Neural cell (in vitro differentiated cells): ENCODE measurements around the gene ST3GAL4. TPM values are rescaled to one million over a fixed set of nuclear protein-coding genes. Genes with fewer than 3 reads are reported as not detected.

Source experiments
- H2AFZ ChIP-seq: fragments of 200-600, 300-800 bp; sonication (generic), shearing (Covaris generic); 2 replicates; pipeline ENCODE4 v1.6.0; 2014; ENCODE audit warnings: low read depth, mild to moderate bottlenecking, antibody characterized with exemption, low read length, moderate library complexity
- H3F3A ChIP-seq: fragments of 200-600 bp; shearing (Covaris generic); 2 replicates; pipeline ENCODE4 v1.6.1; 2016; ENCODE audit warnings: mild to moderate bottlenecking, moderate library complexity, mixed read lengths, antibody characterized with exemption, low read length; ENCODE audit not compliant: insufficient read depth, poor library complexity, severe bottlenecking
- H3K27ac ChIP-seq: fragments of 200-600, 300-800 bp; sonication (generic), shearing (Covaris generic); 2 replicates; pipeline ENCODE4 v1.5.1; 2014; ENCODE audit warnings: mild to moderate bottlenecking, low read length, moderate library complexity
- H3K27me3 ChIP-seq: fragments of 300-800, 200-600 bp; sonication (generic), shearing (Covaris generic); 2 replicates; pipeline ENCODE4 v1.6.0; 2014; ENCODE audit warnings: mild to moderate bottlenecking, low read depth, low read length, moderate library complexity; ENCODE audit not compliant: insufficient read depth
- H3K36me3 ChIP-seq: fragments of 300-800, 200-600 bp; sonication (generic), shearing (Covaris generic); 2 replicates; pipeline ENCODE4 v1.5.1; 2014; ENCODE audit warnings: mild to moderate bottlenecking, antibody characterized with exemption, low read length, moderate library complexity; ENCODE audit not compliant: insufficient read depth
- H3K4me2 ChIP-seq: fragments of 300-800, 200-600 bp; sonication (generic), shearing (Covaris generic); 2 replicates; pipeline ENCODE4 v1.6.0; 2014; ENCODE audit warnings: mild to moderate bottlenecking, low read length
- H3K4me3 ChIP-seq: fragments of 300-800, 200-600 bp; sonication (generic), shearing (Covaris generic); 2 replicates; pipeline ENCODE4 v1.5.1; 2014; ENCODE audit warnings: mild to moderate bottlenecking, low read length, moderate library complexity
- H3K79me2 ChIP-seq: fragments of 200-600 bp; shearing (Covaris generic); replicated peaks from 2 replicates; pipeline ENCODE4 v1.6.0; 2014; ENCODE audit warnings: mild to moderate bottlenecking, low read length, moderate library complexity; ENCODE audit not compliant: insufficient read depth
- H3K9ac ChIP-seq: fragments of 300-800, 200-600 bp; sonication (generic), shearing (Covaris generic); 2 replicates; pipeline ENCODE4 v1.6.1; 2016; ENCODE audit warnings: mild to moderate bottlenecking, low read length, mixed read lengths
- H3K9me2 ChIP-seq: fragments of 200-600 bp; shearing (Covaris generic); 2 replicates; pipeline ENCODE4 v1.6.1; 2016; ENCODE audit warnings: mild to moderate bottlenecking, low read length, mixed read lengths; ENCODE audit not compliant: insufficient read depth
- H3K9me3 ChIP-seq: fragments of 200-600, 300-800 bp; sonication (generic), shearing (Covaris generic); 2 replicates; pipeline ENCODE4 v1.6.1; 2016; ENCODE audit warnings: mild to moderate bottlenecking, mixed run types, low read length, moderate library complexity, mixed read lengths
- H4K20me1 ChIP-seq: fragments of 200-600 bp; shearing (Covaris generic); 2 replicates; pipeline ENCODE4 v1.6.1; 2016; ENCODE audit warnings: mild to moderate bottlenecking, mixed run types; ENCODE audit not compliant: insufficient read depth
- EP300 ChIP-seq: fragments of 450-650 bp; conservative IDR thresholded peaks from 2 replicates; pipeline ENCODE4 v1.6.1; 2014; ENCODE audit warnings: antibody characterized with exemption, mild to moderate bottlenecking, moderate library complexity; ENCODE audit not compliant: poor library complexity, severe bottlenecking
- EZH2 ChIP-seq: fragments of 200-600, 300-800 bp; shearing (Covaris generic), sonication (generic); IDR thresholded peaks from 2 replicates; pipeline ENCODE4 v1.6.1; 2014; ENCODE audit warnings: antibody characterized with exemption, low read length, borderline replicate concordance, mild to moderate bottlenecking; ENCODE audit not compliant: insufficient read depth, poor library complexity, severe bottlenecking
- MXI1 ChIP-seq: fragments of 450-650 bp; conservative IDR thresholded peaks from 2 replicates; pipeline ENCODE4 v1.6.1; 2014; ENCODE audit warnings: antibody characterized with exemption, mild to moderate bottlenecking; ENCODE audit not compliant: poor library complexity, severe bottlenecking
- POLR2AphosphoS5 ChIP-seq: IDR thresholded peaks from 2 replicates; pipeline ENCODE4 v1.6.1; 2012
- RAD21 ChIP-seq: fragments of 450-650 bp; conservative IDR thresholded peaks from 2 replicates; pipeline ENCODE4 v1.6.1; 2014; ENCODE audit warnings: antibody characterized with exemption, mild to moderate bottlenecking, moderate library complexity
- SMC3 ChIP-seq: fragments of 450-650 bp; conservative IDR thresholded peaks from 2 replicates; pipeline ENCODE4 v1.6.1; 2014; ENCODE audit warnings: antibody characterized with exemption, mild to moderate bottlenecking, moderate library complexity; ENCODE audit not compliant: poor library complexity
- TAF1 ChIP-seq: IDR thresholded peaks from 2 replicates; pipeline ENCODE4 v1.6.1; 2012; ENCODE audit warnings: low read depth
- polyA plus RNA-seq: library from polyadenylated mRNA; depleted of rRNA; stranded (reverse); fragments of >200 nt; gene quantifications from 2 replicates; pipeline ENCODE4 v1.2.3, GENCODE V29; 2014
- TF ChIP-seq, protein P1 (sequence below): IDR thresholded peaks from 2 replicates; pipeline ENCODE4 v1.6.1; 2012; ENCODE audit warnings: borderline replicate concordance
- TF ChIP-seq, protein P2 (sequence below): fragments of 450-650 bp; IDR thresholded peaks from 2 replicates; pipeline ENCODE4 v1.5.1; 2014; ENCODE audit warnings: antibody characterized with exemption, mild to moderate bottlenecking, moderate library complexity; ENCODE audit not compliant: poor library complexity, severe bottlenecking

ST3GAL4 gene
- polyA plus RNA-seq, 1 donor from 2014 or later = 46.1 TPM

DNA sequence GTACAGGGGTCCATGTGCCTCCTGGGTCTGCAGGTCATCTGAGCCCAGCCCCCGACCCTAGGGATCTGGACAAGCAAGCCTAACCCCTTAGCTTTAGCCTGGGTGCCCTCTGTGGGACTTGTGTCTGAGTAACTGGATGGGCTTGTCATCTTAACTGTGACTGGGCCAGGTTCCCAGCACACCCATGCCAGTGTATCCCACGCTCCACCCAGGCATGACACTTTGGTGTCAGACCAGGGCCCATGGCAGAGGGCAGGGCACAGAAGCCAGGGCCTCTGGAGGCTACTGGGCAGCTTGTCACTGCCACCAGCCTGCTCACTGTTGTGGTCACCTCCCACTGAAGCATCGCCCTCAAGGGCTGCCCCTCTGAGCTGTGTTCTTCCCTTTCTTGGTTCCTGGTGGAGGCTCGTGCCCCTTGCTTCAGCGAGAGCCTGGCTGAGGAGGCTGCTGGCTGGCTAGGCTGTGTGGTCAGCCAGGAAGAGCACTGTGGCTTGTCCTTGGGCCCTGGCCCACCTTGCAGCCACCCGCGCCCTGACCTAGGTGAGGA is 80.8 kb downstream of the ST3GAL4 start:
- Histone ChIP-seq H3K9me2 (no peaks in the 10 kb centered on the region), H4K20me1 (no peaks in the 10 kb centered on the region), H3K9me3 (no peaks in the 10 kb centered on the region), H3K27me3 (no peaks in the 10 kb centered on the region), H3F3A (no peaks in the 10 kb centered on the region), H3K4me2 (no peak overlapping the region), H3K79me2 (no peaks in the 10 kb centered on the region), H3K4me3 (no peak overlapping the region), H2AFZ (no peak overlapping the region), H3K9ac (no peak overlapping the region), H3K36me3 (no peaks in the 10 kb centered on the region), H3K27ac (no peak overlapping the region)
- TF ChIP-seq SMC3 (no peak), TAF1 (no peak), RAD21 (no peak), EP300 (no peak)

DNA sequence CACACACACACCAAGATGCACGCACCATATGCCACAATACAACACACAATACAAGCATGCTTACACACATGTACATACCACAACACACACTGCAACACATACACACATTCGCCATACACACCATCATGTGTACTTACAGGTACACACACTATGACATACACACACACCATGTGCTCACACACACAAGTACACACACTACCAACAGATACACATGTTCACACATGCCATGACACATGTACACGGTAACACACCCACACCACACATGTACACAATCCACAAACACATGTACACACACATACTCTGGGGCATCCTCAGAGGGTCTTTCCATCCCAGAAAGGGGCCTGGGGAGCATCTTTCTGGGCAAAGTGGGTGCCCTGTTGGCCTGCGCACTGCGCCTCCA is 82.2 kb downstream of the ST3GAL4 start:
- Histone ChIP-seq H3K9me3 (no peaks in the 10 kb centered on the region), H3K79me2 (no peaks in the 10 kb centered on the region), H2AFZ (no peak overlapping the region), H3K36me3 (no peaks in the 10 kb centered on the region), H3K27me3 (no peaks in the 10 kb centered on the region), H3K9ac (no peak overlapping the region), H3K9me2 (no peaks in the 10 kb centered on the region), H3F3A (peaks cover 5% of the 10 kb centered on the region), H3K4me2 (no peak overlapping the region), H4K20me1 (no peaks in the 10 kb centered on the region), H3K4me3 (no peak overlapping the region), H3K27ac (no peak overlapping the region)
- TF ChIP-seq, protein P1, sequence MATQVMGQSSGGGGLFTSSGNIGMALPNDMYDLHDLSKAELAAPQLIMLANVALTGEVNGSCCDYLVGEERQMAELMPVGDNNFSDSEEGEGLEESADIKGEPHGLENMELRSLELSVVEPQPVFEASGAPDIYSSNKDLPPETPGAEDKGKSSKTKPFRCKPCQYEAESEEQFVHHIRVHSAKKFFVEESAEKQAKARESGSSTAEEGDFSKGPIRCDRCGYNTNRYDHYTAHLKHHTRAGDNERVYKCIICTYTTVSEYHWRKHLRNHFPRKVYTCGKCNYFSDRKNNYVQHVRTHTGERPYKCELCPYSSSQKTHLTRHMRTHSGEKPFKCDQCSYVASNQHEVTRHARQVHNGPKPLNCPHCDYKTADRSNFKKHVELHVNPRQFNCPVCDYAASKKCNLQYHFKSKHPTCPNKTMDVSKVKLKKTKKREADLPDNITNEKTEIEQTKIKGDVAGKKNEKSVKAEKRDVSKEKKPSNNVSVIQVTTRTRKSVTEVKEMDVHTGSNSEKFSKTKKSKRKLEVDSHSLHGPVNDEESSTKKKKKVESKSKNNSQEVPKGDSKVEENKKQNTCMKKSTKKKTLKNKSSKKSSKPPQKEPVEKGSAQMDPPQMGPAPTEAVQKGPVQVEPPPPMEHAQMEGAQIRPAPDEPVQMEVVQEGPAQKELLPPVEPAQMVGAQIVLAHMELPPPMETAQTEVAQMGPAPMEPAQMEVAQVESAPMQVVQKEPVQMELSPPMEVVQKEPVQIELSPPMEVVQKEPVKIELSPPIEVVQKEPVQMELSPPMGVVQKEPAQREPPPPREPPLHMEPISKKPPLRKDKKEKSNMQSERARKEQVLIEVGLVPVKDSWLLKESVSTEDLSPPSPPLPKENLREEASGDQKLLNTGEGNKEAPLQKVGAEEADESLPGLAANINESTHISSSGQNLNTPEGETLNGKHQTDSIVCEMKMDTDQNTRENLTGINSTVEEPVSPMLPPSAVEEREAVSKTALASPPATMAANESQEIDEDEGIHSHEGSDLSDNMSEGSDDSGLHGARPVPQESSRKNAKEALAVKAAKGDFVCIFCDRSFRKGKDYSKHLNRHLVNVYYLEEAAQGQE = no peak
- no peak for TF ChIP-seq SMC3

DNA sequence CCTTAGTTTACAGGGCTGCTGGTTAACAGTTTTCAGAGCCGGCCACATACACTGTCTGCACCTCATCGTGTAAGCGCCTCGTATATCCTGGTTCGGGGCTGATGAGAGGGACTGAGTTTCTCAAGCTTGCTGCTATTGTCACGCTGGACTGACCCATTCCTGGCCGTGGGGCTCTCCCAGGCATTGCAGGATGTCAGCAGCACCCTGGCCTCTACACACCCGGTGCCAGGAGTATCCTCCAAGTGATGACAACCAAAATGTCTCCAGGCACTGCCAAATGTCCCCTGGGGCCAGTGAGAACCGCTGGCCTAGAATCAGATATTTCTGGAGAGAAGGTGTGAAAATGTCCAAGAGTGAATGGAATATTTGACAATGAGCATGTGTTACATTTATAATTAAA is 82.8 kb downstream of the ST3GAL4 start:
- Histone ChIP-seq H3F3A (peaks cover 5% of the 10 kb centered on the region), H3K4me2 (no peak overlapping the region), H2AFZ (no peak overlapping the region), H4K20me1 (no peaks in the 10 kb centered on the region), H3K9ac (no peak overlapping the region), H3K9me2 (no peaks in the 10 kb centered on the region), H3K9me3 (no peaks in the 10 kb centered on the region), H3K4me3 (no peak overlapping the region), H3K27ac (no peak overlapping the region), H3K79me2 (no peaks in the 10 kb centered on the region), H3K36me3 (no peaks in the 10 kb centered on the region), H3K27me3 (no peaks in the 10 kb centered on the region)
- TF ChIP-seq MXI1 (no peak), RAD21 (no peak), TAF1 (no peak), EP300 (no peak), POLR2AphosphoS5 (no peak), SMC3 (no peak), EZH2 (no peak)
- TF ChIP-seq, protein P2, sequence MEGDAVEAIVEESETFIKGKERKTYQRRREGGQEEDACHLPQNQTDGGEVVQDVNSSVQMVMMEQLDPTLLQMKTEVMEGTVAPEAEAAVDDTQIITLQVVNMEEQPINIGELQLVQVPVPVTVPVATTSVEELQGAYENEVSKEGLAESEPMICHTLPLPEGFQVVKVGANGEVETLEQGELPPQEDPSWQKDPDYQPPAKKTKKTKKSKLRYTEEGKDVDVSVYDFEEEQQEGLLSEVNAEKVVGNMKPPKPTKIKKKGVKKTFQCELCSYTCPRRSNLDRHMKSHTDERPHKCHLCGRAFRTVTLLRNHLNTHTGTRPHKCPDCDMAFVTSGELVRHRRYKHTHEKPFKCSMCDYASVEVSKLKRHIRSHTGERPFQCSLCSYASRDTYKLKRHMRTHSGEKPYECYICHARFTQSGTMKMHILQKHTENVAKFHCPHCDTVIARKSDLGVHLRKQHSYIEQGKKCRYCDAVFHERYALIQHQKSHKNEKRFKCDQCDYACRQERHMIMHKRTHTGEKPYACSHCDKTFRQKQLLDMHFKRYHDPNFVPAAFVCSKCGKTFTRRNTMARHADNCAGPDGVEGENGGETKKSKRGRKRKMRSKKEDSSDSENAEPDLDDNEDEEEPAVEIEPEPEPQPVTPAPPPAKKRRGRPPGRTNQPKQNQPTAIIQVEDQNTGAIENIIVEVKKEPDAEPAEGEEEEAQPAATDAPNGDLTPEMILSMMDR = no peak
- TF ChIP-seq, protein P1 = no peak
